Gastrocnemius medialis (tissue), 4 donors: Measurements from ENCODE around the gene UBE3A. TPM values are rescaled to one million over a fixed set of nuclear protein-coding genes. Genes with fewer than 3 reads are reported as not detected.

Experiments used
- ATAC-seq, 2 donors: fragments of 150-250 bp; one replicate each; pipeline ENCODE4 v1.9.1; 2016
- DNase-seq, 2 donors: peaks; one replicate each; pipeline ENCODE4 v3.0.0-alpha.2; 2019
- H3K27ac ChIP-seq, 4 donors: fragments of 200-600 bp; sonication (generic); 1 replicate in 1 of 4; 2 replicates in 3 of 4; pipeline ENCODE4 v1.5.1; 2016 to 2018; ENCODE audit warnings: mild to moderate bottlenecking in 2 of 4, moderate library complexity in 1 of 4
- H3K27me3 ChIP-seq, 3 donors: fragments of 200-600 bp; sonication (generic) in 2 of 3; 1 replicate in 1 of 3; 2 replicates in 2 of 3; pipeline versions ENCODE4 v1.5.1 to v1.6.0; 2016 to 2019; ENCODE audit warnings: mild to moderate bottlenecking in 1 of 3, moderate library complexity in 1 of 3
- H3K36me3 ChIP-seq, 2 donors: fragments of 200-600 bp; sonication (generic) in 1 of 2; one replicate each; pipeline ENCODE4 v1.5.1; 2017 to 2018
- H3K4me1 ChIP-seq, 2 donors: fragments of 200-600 bp; sonication (generic) in 1 of 2; one replicate each; pipeline ENCODE4 v1.5.1; 2016 to 2017; ENCODE audit warnings: mild to moderate bottlenecking in 2 of 2
- H3K4me3 ChIP-seq, 4 donors: fragments of 200-600 bp; sonication (generic) in 3 of 4; 1 replicate in 1 of 4; 2 replicates in 3 of 4; pipeline ENCODE4 v1.5.1; 2016 to 2019; ENCODE audit warnings: mild to moderate bottlenecking in 2 of 4
- H3K9me3 ChIP-seq, 3 donors: fragments of 200-600 bp; sonication (generic) in 2 of 3; 1 replicate in 1 of 3; 2 replicates in 2 of 3; pipeline ENCODE4 v1.5.1; 2016 to 2019
- POLR2A ChIP-seq, 2 donors: fragments of 450-650 bp; IDR thresholded peaks; one replicate each; pipeline ENCODE4 v1.6.1; 2017; ENCODE audit warnings: antibody characterized with exemption in 2 of 2, mild to moderate bottlenecking in 2 of 2, moderate library complexity in 2 of 2
- in situ Hi-C, 4 donors: fragments of 200-750 bp; cut with MboI; loops; one replicate each; pipeline versions ENCODE4 v1.15.0 to v1.8.0; 2017; ENCODE audit warnings: low sequenced_read_pairs in 4 of 4
- intact Hi-C: fragments of 100-400 bp; cut with DNase I; formaldehyde crosslinking; loops from one replicate; pipeline ENCODE4 v1.15.1; 2023; ENCODE audit warnings: low total_unique reads
- total RNA-seq, 4 donors: library from RNA; depleted of rRNA; stranded (reverse); fragments of >200 nt; gene quantifications; one replicate each; pipeline versions ENCODE4 v1.1.0 to v1.2.3, GENCODE V29; 2016
- TF ChIP-seq, protein P1 (sequence below), 5 experiments: fragments of 450-650 bp in 3 of 5; fragments of 200-600 bp in 2 of 5; sonication (generic) in 2 of 5; IDR thresholded peaks in 4 of 5; conservative IDR thresholded peaks in 1 of 5; 1 replicate in 4 of 5; 2 replicates in 1 of 5; pipeline ENCODE4 v1.5.1; 2016 to 2019; ENCODE audit warnings: antibody characterized with exemption in 5 of 5, mild to moderate bottlenecking in 3 of 5, moderate library complexity in 3 of 5

Gene UBE3A
- total RNA-seq, 4 donors from 2014 or later, result 107 to 154 (median 130) TPM

DNA sequence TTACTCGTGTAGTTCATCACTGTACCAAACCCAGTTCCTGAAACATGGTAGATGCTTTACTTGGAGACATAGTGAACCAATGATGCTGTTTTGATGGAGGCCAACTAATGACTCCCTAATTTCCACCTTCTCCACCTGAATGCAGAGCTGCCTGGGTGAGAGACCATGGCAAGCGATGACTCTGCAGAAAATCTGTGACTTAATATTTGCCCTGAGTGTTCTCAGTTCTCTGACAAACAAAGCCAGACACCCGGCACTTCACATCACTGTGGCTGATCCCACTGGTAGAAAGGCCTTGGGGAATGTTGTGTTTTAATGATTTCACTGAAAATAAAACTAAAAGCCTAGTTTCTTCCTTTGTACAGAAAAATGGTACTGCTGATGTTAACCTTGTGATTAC is 39.5 kb upstream of the UBE3A start:
- ATAC-seq (no peak), DNase-seq (no peak)
- intact Hi-C loops (no loop called here), in situ Hi-C loops (loop anchor here in 1 of 4 donors (25.0 kb wide), 1 partner anchor 341 kb away; no protein-coding TSS in a partner anchor)
- H3K27me3 ChIP-seq, result no peaks in the 10 kb centered on the region
- no peaks in the 10 kb centered on the region for H3K36me3 ChIP-seq
- no peak overlapping the region for H3K4me3 ChIP-seq
- no peak overlapping the region for H3K27ac ChIP-seq
- TF ChIP-seq, protein P1, sequence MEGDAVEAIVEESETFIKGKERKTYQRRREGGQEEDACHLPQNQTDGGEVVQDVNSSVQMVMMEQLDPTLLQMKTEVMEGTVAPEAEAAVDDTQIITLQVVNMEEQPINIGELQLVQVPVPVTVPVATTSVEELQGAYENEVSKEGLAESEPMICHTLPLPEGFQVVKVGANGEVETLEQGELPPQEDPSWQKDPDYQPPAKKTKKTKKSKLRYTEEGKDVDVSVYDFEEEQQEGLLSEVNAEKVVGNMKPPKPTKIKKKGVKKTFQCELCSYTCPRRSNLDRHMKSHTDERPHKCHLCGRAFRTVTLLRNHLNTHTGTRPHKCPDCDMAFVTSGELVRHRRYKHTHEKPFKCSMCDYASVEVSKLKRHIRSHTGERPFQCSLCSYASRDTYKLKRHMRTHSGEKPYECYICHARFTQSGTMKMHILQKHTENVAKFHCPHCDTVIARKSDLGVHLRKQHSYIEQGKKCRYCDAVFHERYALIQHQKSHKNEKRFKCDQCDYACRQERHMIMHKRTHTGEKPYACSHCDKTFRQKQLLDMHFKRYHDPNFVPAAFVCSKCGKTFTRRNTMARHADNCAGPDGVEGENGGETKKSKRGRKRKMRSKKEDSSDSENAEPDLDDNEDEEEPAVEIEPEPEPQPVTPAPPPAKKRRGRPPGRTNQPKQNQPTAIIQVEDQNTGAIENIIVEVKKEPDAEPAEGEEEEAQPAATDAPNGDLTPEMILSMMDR (IDR thresholded peaks at IDR 0.05 in 4 of 5, conservative IDR thresholded peaks at IDR 0.05 in 1 of 5), result no peak
- TF ChIP-seq POLR2A (IDR thresholded peaks at IDR 0.05), result no peak
- H3K4me1 ChIP-seq, result peaks cover 3% of the 10 kb centered on the region in 2 donors
- H3K9me3 ChIP-seq, result no peaks in the 10 kb centered on the region

DNA sequence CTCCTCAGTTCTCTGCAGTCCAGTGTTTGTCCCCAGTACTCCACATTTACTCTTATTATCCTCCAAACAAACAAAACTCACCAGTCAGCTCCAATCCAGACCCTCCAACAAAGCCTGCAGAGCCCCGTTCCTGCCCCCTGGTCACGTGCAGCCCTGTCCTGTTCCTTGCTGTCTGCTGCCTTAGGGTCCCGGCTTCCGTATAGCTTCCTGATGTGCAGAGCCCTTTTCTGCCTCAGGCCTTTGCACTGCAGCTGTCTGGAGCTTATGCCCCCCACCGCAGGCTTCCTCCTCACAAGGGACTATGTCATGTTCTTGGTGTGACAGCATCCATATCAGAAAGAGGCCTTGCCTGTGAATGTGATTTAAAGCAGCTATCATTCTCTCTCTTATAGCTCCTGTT is 39.0 kb upstream of the UBE3A start:
- H3K4me3 ChIP-seq, result no peak overlapping the region
- H3K27me3 ChIP-seq, result no peaks in the 10 kb centered on the region
- peaks cover 3% of the 10 kb centered on the region in 2 donors for H3K4me1 ChIP-seq
- no peak overlapping the region for H3K27ac ChIP-seq
- DNase-seq, result no peak
- no peaks in the 10 kb centered on the region for H3K36me3 ChIP-seq
- in situ Hi-C loops (loop anchor here in 1 of 4 donors (25.0 kb wide), 1 partner anchor 341 kb away; no protein-coding TSS in a partner anchor), intact Hi-C loops (no loop called here)
- ATAC-seq, result no peak
- TF ChIP-seq POLR2A (IDR thresholded peaks at IDR 0.05), result no peak
- TF ChIP-seq, protein P1 (IDR thresholded peaks at IDR 0.05 in 4 of 5, conservative IDR thresholded peaks at IDR 0.05 in 1 of 5), result no peak
- no peaks in the 10 kb centered on the region for H3K9me3 ChIP-seq

DNA sequence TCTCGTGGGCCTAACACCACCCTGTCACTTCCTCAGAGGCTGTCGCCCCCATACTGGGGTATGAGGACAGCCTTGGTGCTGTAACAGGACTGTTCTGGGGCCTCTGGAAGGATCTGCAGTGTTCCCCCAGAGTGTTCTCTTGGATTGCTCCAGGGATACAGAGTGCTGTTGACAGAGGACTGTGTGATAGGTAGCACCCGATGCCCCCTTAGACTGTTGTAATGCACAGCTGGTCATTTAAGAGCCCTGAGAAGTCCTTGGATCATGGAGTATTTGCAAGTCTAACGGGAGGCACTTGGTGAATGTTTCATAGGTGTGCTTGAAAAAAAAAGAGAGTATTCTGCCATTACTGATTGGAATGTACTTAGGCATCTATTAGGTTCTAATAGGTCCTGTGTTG is 35.4 kb upstream of the UBE3A start:
- intact Hi-C loops (no loop called here), in situ Hi-C loops (loop anchor here in 2 of 4 donors (25.0 kb wide), 2 partner anchors 337 to 487 kb away; no protein-coding TSS in a partner anchor)
- Histone ChIP-seq H3K4me3 (no peak overlapping the region), H3K9me3 (no peaks in the 10 kb centered on the region), H3K27ac (no peak overlapping the region), H3K36me3 (no peaks in the 10 kb centered on the region), H3K27me3 (no peaks in the 10 kb centered on the region), H3K4me1 (peaks cover 4 to 7% of the 10 kb centered on the region in 2 donors)
- ATAC-seq (no peak), DNase-seq (no peak)
- TF ChIP-seq, protein P1 (IDR thresholded peaks at IDR 0.05 in 4 of 5, conservative IDR thresholded peaks at IDR 0.05 in 1 of 5), result no peak
- TF ChIP-seq POLR2A (IDR thresholded peaks at IDR 0.05), result no peak

DNA sequence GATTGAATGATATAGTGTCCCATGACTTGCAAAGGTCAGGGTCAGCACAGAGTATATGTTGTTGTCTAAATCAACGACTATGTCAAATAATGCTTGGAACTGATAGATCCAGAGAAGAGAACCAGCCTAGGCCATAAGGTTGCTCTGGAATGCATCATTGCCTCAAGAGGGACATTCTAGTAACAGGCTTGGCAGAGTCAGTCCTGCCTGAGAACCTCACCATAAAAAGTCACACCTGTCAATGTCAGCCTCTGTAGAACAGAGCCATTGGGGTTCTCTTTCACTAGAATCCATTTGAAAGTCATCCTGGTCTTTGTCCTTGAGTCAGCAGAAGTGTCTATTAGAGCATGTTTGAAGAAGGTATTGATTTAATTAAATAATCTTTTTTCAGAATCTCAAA is 31.4 kb upstream of the UBE3A start:
- Histone ChIP-seq H3K4me3 (no peak overlapping the region), H3K9me3 (no peaks in the 10 kb centered on the region), H3K4me1 (peaks cover 8 to 14% of the 10 kb centered on the region in 2 donors), H3K27me3 (no peaks in the 10 kb centered on the region), H3K27ac (no peak overlapping the region), H3K36me3 (no peaks in the 10 kb centered on the region)
- intact Hi-C loops, result no loop called here
- DNase-seq, result no peak
- peak; percentile 24 to 73 for ATAC-seq
- no peak for TF ChIP-seq POLR2A (IDR thresholded peaks at IDR 0.05)
- TF ChIP-seq, protein P1 (IDR thresholded peaks at IDR 0.05 in 4 of 5, conservative IDR thresholded peaks at IDR 0.05 in 1 of 5), result no peak
- in situ Hi-C loops, result loop anchor here in 2 of 4 donors (25.0 kb wide), 2 partner anchors 333 to 483 kb away; no protein-coding TSS in a partner anchor

GRCh38 chr15:25469377-25469776 is 30.6 kb upstream of the UBE3A start:
- intact Hi-C loops, result no loop called here
- H3K27ac ChIP-seq, result peak overlapping the region in 1 of 4 donors; percentile 41
- ATAC-seq, result peak; percentile 87

More at GRCh38 chr15:25469377-25469776, 30.6 kb upstream of the UBE3A start:
- no peaks in the 10 kb centered on the region for H3K9me3 ChIP-seq
- DNase-seq, result peak; percentile 17
- TF ChIP-seq, protein P1 (IDR thresholded peaks at IDR 0.05 in 4 of 5, conservative IDR thresholded peaks at IDR 0.05 in 1 of 5), result no peak
- no peak for TF ChIP-seq POLR2A (IDR thresholded peaks at IDR 0.05)
- H3K27me3 ChIP-seq, result no peaks in the 10 kb centered on the region
- peaks cover 8 to 14% of the 10 kb centered on the region in 2 donors for H3K4me1 ChIP-seq
- in situ Hi-C loops, result loop anchor here in 2 of 4 donors (25.0 kb wide), 2 partner anchors 332 to 482 kb away; no protein-coding TSS in a partner anchor
- no peak overlapping the region for H3K4me3 ChIP-seq
- H3K36me3 ChIP-seq, result no peaks in the 10 kb centered on the region
